HG02798 (cell line): Measurements from ENCODE around the gene ARHGAP10.

Experiments
- ATAC-seq: cut with Tn5 transposase; IDR thresholded peaks from one replicate; pipeline ENCODE4 v1.9.1; 2021; ENCODE audit warnings: mild to moderate bottlenecking; ENCODE audit not compliant: unreplicated experiment, poor library complexity

ARHGAP10 gene

DNA sequence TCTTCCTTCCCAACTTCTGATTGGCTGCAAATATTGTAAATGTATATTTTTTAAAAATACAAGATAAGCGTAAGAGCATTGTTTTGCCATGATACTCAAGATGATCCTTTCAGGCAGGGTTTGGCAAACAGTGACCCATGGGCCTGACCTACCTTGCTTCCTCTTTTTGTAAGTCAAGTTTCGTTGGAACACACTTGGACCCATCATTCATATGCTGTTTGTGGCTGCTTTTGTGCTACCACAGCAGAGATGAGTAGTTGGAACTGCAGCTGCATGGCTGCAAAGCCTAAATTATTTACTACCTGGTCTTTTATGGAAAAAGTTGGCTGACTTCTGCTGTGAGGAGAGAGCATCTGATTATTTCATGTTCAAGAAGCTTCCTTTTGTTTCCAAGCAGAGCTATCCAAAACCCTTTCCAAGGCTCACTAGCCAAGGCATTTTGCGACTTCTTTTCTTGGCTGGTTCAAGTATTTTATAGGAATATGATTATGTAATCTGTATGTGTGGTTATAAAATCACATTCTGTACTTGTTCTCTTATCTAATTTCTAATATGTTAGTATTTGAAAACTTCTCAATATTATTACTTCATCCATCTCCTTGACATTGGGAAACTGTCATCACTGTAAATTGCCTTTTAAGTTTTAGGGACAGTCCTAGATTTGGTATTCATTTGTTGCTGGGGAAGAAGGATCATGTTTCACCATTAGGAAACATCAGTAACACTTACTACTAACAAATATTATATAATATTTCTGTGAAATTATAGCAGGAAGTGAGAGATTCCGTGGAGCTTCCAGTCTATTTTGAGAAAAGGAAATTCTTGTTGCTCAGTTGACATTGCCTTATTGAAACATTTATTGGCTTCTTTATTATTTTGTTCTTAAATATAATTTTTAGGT is 109.2 kb downstream of the ARHGAP10 start:
- peak; percentile 62 for ATAC-seq

DNA sequence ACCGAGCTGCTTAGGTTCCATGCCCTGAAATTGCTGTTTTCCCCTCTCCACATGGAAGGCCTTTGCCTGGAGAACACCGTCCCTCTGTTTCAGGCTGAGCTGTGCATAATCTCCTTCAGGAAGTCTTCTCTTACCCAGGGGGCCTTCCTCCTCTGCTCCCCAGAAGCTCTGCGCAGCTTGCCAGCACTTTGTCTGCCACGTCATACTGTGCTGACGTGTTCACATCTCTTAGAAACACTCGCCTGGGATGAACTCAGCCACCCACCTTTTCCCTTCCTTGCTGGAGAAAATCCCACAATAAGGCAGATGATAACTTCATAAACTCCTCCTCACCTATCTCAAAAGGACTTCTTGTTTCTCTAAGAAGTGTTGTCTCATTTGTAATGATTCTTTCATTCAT is 110.7 kb downstream of the ARHGAP10 start:
- no peak for ATAC-seq

DNA sequence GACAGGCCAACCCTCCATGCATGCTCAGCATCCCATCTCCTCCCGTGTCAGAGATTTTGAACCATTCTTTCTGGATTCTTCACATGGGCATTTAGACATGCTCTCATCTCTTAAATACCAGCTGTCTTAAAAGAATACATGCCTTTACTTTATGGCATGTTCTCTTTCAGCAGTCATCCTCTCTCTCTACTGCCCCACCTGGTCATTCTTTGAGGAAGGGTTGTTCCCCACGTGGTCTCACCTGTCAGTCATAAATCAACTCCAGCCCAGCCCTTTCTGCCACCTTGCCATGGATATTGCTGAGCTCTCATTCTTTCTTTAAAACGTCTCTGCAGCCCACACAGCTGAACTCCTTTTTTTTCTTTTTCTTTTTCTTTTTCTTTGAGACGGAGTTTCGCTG is 111.3 kb downstream of the ARHGAP10 start:
- ATAC-seq, result peak; percentile 43

DNA sequence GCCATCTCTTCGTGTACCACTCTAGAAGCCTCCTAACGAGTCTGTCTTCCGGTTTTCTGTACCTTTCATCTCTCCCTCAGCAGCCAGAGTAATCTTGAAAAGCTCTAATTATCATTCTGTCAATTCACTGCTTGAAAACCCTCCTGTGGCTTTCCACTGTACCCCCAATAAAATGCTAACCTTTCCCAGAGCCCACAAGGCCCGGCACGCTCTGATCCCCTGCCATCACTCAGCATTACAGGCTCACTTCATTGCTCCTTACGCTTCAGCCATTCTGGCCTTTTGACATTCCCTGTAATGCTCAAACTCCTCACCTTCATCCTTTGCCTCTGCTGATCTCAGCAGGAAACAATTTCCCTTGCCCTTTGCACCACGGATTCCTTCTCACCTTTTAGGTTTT is 112.9 kb downstream of the ARHGAP10 start:
- ATAC-seq, result no peak

DNA sequence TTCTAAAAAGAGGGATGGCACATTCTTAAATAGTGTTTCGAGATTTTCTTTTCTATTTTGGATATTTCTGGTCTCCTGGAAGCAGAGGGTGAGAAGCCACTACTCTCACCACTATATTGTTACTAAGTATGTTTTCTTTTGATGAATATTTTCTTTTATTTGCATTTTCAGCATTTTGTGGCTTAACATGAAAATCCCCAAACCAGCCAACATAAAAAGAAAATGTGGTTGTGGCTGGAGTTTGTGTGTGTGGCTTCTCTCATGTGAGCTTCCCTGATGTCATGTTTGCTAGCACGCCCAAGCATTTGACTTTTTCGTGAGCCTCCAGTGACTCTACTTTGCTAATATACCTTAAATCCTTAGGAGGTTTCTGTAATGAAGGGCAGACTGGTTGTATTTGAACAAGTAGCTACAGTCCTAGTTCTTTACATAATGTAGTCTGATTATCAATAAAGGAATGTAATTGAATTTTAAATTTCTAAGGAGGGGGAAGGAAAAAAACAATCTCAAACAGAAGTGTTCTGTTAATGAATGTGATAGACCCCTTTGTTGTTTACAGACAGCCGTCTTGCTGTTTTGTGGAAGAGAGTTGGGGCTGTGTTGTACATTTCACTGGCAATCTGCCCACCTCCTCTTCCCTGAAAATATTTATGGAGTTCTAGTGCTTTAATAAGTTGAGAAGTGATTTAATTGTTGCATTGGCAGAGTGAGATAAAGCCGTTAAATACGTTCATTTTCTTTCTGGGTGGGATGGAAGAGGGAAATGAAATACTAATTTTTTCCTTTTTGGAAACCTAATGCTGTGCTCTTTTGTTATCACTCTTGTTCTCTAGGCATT is 114.6 kb downstream of the ARHGAP10 start:
- peak; percentile 90 for ATAC-seq

DNA sequence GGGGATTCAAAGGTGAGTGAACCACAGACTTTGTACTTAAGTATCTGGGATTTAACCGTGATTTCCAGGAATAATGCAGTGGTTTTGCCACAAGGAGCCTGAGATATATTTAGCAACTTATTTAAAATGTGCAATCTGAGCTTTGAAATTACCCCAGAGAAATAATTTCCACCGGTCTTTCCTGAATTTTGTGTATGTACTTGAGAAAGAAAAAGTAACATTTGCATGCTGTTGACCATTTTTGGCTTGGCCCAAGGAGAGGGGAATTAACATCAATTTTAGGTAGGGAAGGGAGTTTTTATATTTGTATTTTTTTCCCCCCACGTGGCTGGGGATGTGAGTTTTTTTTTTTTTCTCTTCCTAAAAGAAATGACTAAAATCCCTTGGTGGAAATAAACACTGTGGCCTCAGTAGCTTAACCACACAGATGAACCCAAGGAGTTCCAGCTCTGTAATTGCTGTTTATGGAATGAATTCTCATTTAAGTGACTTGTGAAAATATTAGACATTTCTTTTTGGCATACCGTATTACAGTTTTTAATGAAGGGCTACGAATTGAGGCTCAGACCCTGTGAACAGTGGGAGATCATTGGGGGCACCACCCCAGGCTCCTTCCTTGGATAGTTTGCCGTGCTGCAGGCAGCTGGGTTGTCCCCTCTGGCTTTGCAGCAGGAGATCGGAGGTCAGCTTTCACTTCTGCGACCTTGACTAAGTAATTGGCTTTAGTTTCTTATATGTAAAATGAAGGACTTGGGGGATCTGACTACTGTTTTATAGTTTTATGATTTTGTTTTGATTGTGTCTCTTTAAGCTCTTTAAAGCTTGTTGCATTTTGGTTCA is 116.1 kb downstream of the ARHGAP10 start:
- no peak for ATAC-seq

DNA sequence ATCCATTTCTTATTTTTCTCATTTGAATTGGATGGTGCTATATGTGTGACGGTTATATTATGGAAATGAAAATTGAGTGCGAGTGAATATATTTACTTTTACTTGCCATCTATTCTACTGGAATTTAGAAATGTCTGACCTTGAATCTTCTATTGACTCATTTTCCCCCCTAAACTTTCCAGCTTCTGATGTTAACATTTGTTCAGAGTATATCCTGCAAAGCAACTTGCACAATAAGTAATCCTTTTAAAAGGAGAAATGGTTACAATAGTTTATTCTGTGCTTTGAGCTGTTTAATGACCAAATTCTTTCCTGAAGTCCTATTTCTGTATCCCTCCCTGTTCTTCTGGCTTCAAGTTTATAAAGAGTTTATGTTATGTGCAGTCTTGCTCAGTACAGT is 116.7 kb downstream of the ARHGAP10 start:
- no peak for ATAC-seq

DNA sequence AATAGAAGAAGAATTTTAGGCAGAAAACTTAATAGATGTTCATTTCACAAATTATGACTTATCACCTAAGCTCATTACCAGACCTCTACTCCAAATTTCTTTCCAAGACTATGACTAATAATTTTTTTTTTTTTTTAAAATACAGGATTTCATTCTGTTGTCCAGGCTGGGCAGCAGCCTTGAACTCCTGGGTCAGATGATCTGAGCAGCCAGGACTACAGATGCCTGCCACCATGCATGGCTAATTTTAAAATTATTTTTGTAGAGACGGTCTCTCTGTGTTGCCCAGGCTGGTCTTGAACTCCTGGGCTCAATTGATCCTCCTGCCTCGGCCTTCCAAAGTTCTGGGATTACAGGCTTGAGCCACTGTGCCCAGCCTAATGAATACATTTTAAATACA is 119.2 kb downstream of the ARHGAP10 start:
- no peak for ATAC-seq

DNA sequence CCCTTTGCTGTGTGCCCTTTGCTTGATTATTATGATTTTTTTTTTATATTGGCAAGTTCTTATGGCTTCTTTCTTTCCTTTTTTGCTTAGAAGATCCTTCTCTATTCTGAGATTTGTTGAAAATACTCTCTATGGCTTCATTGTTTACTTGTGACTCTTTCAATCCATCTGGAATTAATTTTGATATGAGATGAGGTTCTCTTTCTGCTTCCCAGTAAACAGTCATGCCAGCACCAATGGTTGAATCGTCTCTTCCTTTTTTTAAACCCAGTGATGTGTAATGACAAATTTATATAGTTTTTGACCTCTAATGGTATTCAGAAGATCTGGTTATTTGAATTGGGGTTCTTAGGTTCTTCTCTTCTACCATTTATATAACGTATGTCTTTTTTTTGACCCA is 121.8 kb downstream of the ARHGAP10 start:
- ATAC-seq, result no peak

DNA sequence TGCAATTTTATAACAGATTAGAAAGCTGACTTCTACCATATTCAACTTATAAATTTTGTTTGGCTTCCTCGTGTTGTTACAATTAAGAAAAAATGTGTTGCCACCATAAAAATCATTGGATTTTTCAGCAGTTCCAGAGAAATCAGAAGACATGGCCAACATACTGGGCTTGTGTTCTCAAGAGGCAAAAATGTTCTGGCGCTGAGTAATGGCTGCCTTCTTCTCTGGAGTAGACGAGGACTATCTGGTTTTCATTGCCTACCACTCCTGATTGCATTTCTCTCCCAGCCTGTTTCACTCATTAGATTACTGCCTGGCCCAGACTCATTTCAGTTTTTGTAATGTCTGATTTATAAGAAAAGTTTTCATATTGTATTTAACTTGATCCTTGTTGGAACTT is 122.3 kb downstream of the ARHGAP10 start:
- ATAC-seq, result no peak

DNA sequence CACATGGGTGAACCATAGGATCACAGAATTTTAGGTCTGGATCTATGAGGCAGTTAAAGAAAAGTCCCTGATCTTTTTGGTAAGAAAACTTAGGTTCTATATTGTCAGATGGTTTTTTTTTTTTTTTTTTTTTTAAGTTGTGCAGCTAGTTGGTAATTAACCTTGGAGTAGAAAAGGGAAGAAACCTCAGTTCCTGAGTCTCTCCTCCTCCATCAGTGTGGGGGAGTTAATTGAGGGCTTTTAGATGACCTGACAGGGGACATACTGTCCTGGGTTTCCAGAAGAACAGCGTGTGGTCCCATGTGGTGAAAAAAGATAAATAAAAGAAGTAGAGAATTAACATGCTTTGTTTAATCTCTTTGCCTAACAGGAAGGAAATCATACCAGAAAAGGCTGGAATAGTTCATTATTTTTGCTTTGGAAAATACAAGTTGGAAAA is 123.7 kb downstream of the ARHGAP10 start:
- ATAC-seq, result no peak

DNA sequence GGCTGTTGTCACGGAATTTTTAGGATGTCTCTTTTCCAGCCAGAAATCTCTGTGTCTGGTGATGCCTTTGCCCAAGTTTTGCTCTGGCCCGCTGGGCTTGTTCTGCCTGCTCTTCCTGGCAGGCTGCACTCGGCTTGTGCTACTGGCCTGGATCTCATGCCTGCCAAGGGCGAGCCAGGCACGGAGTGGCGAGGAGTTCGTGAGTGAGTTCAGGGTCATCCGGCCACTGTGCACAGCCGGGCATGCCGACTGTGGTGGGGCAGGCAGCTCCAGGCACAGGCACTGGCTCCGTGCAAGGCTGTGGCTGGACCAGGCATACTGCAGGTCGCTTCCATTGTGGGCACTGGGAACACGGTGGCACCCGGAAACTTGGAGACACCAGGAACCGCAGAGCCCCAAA is 129.1 kb downstream of the ARHGAP10 start:
- ATAC-seq, result no peak

DNA sequence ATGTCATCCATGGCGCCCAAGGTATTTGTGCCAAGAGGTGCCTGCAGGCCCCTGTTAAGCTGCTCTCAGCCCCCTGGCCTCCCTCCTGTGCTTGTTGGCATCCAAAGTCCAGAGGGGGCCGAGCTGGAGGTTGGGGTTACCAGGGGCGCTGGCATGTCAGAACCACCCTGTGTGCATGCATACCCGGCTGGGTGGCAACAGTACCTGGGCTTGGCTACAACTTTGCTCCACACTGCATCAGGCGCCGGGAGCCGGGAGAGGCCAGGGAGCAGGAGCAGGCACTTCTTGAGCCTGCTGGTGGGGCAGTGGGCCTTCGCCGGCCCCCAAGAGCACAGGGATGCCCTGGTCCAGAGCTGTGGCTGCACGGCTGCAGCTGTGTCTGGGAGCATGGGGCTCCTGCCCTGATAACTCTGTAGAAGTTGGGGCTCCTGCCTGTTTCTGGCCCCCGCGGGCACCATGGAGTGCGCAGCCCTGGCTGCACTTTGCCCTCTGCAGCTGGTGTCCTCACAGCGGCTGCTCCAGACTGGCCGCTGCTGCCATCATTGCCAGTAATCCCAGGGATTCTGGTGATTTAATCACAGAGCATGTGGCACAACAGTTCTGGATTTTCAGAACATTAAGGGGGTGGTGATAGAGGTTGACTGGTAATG is 130.3 kb downstream of the ARHGAP10 start:
- no peak for ATAC-seq

DNA sequence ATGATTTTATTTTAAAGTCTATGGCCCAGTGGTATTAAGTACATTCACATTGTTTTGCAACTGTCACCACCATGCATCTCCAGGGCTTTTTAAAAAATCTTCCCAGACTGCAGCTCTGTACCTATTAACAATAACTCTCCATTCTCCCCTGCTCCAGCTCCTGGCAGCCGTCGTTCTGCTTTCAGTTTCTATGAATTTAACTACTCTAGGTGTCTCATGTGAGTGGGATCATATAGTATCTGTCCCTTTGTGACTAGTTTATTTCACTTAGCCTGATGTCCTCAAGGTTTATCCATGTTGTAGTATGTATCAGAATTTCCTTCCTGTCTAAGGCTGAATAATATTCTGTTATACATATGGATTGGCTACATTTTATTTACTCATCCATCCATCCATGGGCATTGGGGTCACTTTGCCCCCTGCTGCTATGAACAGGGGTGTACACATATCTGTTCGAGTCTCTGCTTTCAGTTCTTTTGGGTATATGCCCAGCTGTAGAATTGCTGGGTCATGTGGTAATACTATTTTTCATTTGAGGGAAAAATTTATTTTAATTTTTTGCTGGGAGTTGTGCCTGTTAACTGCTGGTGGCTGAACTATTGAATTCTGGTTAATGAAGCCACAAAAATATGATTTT is 131.3 kb downstream of the ARHGAP10 start:
- ATAC-seq, result peak; percentile 58

DNA sequence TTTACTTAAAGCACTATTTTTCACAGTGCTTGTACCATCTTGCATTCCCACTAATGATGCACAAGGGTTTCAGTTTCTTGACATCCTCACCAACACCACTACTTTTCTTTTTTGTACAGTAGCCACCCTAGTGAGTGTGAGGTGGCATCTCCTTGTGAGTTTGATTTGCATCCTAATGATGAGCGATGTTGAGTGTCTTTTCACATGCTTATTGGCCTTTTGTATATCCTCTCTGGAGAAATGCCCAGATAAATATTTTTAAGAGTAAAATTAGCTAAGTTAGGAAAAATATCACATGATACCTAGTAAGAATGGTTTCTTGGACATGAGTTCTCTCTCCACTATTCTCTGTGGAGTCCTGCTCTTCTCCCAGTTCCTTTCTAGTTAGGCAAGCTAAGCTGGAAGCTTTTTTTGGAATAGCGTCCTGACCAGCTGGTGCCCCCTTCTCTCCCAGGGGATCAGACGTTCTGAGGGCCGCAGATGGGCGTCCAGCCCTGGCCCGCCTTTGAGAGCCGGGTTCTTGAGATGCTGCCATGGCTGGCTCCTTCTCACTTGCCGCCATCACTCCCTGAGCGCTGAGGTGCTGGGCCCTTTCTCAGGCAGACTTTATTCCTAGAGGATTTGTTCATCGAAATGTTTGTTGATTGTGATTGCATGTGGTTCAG is 132.1 kb downstream of the ARHGAP10 start:
- ATAC-seq, result no peak

DNA sequence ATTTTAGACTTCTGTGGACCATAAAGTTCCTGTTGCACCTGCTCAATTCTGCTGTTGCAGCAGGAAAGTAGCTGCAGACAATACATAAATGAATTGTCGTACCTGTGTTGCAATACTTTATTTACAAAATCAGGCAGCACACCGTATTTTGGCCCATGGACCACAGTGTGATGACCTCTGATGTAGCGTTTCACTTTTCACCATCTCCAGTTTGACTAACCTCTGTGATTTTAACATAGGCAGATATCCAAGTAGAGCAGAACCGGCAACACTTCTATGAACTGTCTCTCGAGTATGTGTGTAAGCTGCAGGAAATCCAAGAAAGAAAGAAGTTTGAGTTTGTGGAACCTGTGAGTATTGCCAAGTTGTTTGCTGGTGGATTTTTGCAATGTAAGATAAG is 132.7 kb downstream of the ARHGAP10 start:
- no peak for ATAC-seq

DNA sequence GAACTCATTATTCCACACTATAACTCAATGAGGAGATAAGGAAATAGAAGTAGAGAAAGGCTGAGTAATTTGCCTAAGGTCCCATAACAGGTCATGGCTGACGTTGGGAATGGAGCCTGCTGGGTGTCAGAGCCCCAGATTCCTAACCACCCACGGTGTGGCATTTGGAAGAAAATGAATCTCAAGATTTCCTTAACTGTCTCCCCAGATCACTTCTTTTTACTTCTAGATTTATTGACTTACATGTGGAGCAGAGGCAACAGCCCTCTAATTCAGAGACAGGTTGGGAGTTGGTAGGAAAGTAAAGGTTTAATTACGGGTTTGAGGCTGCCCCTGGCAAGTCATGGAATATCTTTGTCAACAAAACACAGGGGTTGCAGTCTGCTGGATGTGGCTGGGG is 134.0 kb downstream of the ARHGAP10 start:
- no peak for ATAC-seq

DNA sequence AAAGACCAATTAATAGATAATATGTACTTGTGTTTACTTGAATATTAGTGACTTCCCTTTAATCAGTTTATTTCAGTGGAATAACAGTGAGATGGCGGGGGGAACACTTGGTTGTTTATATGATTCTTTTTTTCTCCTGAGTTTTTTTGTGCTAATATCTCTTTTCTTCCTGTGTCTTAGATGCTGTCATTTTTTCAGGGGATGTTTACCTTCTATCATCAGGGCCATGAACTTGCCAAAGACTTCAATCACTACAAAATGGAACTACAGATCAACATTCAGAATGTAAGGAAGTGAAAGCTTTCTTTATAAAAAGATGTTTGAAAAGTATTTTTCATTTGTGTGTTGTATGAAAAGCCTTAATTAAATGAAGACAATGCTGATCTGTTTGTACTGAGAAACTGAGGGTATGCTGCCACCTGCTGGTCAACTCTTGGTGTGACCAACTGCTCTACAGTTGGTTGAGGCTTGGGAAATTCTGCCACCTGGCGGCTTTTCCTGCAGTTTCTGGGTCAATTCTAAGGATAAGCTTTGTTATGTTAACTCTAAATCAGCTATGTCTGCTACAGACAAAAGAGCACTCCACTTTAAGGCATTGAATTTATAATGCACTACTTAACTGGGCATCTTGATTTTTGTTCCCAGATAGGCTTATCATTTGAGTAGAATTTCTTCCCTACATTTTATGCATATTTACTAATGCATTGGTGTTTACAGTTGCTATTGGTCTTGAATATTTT is 134.8 kb downstream of the ARHGAP10 start:
- ATAC-seq, result peak; percentile 82
